ENCODE results near the gene CFDP1. TPM values are rescaled to one million over a fixed set of nuclear protein-coding genes. Genes with fewer than 3 reads are reported as not detected.
"Not testable (repeated sequence)": the region's sequence is repeated elsewhere in the genome, so short reads cannot be mapped to it uniquely, and the experiment has no call there.

CFDP1 gene
- 100 to 1,000 TPM; 149 to 200 (median 170) TPM for polyA plus RNA-seq (ENCODE audit: insufficient read length in 4 of 4)

DNA sequence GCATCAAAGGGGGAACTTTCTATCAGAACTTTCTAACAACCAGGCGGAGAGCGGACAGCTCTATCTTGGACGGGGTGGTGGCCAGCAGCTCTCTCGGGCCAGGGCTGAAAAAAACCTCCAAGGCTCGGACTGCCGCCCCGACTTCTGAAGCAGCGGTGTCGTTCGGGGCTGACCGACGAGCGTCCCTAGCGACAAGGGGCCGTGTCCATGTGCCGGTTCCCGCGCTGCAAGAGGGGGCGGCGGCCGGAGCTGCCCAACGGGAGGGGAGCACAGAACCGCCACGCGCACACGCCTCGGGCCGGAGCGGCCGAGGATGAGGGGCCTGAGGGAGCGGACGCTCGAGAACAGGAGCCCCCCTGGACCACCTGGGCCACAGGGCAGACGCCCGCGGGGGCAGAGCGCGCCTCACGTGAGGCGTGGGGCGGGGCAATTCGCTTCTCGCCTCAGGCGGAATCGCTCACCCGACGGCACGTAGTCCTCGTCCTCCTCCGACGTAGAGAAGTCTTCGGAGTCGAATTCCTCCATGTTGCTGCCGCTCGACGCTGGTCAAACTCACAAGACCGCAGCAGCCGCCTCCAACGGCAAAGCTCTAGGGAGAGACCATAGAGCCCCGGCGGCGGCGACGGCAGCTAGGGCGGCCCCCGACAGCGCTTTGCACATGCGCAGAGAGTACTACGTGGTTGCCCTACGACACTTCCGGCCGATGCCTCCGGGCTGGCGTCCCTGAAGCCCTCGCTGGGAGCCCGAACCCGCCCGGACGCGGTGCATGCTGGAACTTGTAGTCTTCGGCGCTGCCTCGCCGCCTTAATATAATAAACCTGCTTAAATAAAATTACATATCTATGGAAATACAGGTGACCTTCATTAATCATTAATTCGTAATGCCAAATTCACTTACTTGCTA, at the start of gene CFDP1:
TSS of gene CFDP1 (minus strand) at position 676 of the 904 bp plus-strand sequence. CDS start at position 525, 151 bp downstream.
- peak; percentile 38 to 92 (median 92) for DNase-seq (ENCODE audit: low read depth in 4 of 4, low spot score in 3 of 4)

DNA sequence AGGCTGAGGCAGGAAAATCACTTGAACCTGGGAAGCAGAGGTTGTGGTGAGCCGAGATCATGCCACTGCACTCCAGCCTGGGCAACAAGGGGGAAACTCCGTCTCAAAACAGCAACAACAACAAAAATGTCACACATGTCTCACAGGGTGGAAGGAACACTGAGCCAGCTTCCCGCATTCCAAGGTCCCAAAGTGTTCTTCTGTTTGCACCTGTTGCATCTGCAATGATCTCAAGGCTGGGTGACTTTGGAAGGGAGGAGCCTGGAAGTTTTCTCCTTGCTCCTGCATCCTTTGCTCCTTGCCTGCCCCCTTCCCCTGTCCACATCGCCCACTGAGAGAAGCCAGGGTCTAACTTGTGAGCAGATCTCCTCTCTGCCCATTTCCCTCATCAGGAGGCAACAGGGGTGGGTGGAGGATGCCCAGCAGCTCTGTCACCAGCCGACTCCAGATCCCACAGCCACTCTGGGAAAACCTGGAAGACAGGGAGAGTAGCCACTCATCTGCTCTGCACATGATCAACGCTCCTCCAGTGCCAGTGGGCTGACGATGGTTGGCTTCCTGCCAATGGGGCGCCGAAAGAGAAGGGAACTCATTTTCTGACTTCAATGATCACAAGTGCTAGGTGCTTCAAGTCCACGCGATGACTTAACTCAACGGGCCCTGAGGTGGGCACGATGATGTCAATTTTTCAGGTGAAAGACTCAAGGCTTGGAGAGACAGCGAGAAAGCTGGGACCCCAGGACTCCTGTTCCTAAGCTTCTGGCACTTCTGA, 49.3 kb upstream of the CFDP1 start:
- no peak for DNase-seq (ENCODE audit: low read depth in 4 of 4, low spot score in 3 of 4)

DNA sequence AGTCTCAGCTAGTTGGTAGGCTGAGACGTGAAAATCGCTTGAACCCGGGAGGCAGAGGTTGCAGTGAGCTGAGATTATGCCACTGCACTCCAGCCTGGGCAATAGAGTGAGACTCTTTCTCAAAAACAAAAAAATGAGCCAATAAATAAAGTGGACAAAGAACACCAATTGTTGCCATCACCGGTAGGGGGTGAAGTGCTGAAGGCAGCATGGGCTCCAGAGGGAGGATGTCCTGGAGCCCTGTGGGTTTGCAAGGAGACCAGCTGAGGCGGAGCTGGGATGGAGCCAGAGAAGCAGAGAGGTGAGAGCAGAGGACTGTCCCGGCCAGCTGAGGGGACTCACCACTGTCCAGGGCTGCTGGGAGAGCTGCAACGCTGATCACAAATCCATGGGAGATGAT, 48.2 kb upstream of the CFDP1 start:
- no peak for DNase-seq (ENCODE audit: low read depth in 4 of 4, low spot score in 3 of 4)

DNA sequence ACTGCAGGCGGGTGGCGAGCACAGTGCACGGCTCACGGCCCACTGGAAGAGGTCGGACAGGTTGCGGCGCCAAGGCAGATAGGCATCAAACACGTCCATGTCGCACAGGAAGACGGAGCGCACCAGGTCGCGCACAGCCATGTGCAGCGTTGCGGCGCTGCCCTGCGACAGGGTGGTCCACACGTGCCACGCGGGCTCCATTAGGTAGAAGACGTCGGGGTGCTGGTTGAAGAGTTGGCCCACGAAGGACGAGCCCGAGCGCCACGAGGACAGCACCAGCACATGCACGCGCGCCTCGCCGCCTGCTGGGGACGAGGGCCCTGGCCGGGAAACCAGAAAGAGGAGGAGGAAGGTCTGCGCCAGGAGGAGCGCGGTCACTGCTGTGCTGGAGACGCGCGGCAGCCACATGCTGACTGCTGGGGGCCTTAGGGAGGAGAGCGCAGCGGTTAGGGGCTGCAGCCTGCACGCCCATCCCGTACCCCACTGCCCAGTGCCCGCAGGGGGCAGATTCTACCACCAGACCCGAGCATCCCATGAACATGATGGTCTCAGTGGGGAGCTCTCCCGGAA, 46.2 kb upstream of the CFDP1 start:
- no peak for DNase-seq (ENCODE audit: low read depth in 4 of 4, low spot score in 3 of 4)

DNA sequence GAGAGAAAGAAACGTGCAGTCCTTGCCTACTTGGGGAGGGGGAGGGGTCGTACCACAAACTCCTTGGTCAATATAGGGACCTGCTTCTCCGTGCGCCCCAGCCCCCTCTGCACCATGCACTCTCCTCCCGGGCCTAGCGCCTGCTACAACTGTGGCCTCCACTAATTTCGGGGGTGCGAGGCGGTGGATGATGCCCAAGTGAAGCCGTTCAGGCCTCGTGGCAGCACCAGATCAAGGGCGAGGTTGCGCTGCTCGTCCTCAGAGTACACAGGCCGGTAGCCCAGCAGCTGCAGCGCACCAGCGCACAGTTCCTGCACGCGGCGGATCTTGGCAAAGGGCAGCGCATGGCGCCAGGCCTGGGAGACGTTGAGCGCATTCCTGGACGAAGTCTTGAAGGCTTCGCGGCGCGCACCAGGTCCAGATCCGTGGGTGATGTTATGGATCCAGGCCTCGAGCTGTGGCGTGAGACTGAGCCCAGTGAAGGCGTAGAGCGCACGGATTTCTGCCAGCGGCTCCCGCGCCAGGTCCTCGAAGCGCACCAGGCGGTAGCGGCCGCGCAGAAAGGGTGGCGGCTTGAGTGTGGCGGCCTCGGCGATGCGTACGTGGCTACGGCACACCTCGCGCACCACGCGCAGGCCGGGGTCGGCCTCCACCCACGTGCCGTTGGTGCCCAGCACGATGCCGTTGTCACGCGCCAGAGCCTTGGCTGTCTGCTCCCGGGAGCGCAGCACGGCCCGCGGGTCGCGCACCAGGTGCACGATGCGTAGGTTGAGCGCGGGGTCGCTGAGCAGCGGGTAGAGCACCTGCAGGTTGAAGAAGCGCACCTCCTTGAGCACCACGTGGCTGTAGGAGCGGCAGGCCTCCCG, 45.4 kb upstream of the CFDP1 start:
- no peak for DNase-seq (ENCODE audit: low read depth in 4 of 4, low spot score in 3 of 4)

DNA sequence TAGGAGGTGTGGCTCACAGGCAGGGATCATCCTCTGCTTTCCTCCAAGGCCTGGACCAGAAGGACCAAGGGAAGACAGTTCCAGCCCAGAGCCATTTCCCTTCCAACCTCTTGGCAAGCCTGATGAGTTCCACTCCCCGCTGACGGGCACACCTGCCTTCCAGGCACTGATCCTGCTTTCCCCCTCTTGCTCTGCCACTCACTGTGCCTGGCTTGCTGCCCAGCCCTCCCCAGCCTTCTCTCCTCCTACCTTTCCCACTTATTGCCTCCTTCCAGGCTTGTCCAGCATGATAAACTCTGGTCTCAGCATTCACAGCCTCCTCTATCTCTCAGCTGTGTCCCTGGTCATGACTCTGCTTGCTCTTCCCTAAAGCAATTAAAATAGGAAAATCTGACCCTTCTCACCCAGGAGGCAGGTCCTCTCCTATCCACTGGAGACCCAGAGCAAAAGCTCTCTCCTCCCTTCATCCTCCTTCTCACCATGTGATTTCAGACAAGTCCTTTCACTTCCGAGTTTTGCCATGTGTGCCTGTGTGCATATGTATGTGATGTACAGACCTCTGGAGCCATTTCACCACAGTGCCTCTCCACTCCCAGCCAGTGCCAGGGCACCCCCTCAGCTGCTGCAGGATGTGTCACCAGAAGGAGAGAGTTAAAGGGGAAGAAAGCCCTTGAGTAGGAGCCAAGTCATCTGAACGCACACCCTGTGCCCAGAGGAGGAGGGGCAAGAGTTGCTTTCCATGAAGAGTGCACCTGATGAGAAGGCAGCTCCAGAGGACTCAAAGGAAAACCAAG, 44.6 kb upstream of the CFDP1 start:
- DNase-seq (ENCODE audit: low read depth in 4 of 4, low spot score in 3 of 4) = no peak

DNA sequence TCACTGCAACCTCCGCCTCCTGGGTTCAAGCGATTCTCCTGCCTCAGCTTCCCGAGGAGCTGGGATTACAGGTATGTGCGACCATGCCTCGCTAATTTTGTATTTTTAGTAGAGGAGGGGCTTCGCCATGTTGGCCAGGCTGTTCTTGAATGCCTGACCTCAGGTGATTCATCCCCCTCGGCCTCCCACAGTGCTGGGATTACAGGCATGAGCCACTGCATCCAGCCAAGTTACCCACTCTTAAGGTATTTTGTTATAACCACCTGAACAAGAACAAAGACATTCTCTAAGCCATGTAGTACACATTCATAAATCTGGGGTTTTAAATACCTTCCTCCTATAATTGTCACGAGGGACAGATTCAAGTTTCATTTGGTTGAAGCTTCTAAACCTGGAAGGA, 43.5 kb upstream of the CFDP1 start:
- no peak for DNase-seq (ENCODE audit: low read depth in 4 of 4, low spot score in 3 of 4)

DNA sequence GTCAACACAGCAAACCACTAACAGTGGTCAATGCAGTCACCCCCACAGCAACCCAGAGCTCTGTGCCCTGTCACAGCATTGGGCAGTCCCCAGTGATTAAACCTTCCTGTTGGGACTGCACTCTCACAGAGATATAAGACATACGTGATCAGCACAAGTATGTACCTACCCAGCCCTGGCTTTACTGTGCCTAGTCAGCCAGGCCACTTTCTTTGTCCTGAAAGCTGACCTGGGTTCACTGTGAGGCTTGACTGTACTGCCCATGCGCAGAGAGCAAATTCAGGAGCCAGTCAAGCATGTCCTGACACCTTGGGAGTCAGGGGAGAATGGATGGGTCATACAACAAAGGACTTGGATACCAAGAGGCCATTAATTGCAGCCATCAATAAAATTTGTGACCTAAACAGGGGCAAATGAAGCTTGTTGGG, 42.1 kb upstream of the CFDP1 start:
- no peak for DNase-seq (ENCODE audit: low read depth in 4 of 4, low spot score in 3 of 4)

DNA sequence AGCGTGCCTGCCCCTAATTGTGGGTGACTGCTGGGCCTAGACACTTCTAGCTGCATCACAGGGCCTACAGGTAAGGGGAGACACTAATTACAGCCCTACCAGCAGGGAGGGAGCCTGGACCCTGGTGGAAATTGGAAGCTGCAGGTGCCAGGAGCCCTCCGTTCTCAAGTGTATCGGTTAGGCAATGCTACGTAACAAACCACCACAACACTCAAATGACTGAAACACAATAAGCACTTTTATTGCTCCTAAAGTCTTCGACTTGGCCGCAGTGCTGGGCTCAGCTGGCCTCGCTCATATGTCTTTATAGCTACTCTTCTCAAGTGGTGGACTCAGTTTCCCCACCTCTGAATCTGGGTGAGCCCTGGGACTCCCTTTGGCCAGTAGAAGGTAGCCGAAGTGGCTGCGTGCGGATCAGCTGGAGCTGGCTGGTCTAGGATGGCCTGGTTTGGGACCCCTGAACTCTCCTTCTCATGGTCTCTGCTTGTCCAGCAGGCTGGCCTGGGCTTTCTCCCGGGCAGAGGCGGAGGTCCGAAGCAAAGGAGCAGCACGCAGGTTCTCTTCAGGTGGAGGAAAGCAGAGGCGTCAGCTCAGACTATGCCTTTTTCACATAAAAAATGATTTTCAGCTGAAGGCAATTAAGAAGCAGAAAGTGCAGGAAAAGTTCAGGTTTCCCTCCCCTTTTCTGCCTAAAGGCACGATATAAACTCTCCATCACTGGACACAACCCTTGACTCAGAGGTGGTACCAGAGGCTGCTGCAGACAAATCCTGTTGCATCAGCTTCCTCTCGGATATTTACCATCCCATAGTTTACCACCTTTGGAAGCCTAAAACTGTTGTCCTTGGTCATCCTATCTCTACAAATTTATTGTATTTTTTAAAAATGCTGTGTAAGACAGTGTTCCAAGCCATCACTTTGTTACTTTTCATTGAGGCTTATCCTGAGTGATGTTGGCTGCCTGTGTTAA, 39.9 kb upstream of the CFDP1 start:
- no peak for DNase-seq (ENCODE audit: low read depth in 4 of 4, low spot score in 3 of 4)

DNA sequence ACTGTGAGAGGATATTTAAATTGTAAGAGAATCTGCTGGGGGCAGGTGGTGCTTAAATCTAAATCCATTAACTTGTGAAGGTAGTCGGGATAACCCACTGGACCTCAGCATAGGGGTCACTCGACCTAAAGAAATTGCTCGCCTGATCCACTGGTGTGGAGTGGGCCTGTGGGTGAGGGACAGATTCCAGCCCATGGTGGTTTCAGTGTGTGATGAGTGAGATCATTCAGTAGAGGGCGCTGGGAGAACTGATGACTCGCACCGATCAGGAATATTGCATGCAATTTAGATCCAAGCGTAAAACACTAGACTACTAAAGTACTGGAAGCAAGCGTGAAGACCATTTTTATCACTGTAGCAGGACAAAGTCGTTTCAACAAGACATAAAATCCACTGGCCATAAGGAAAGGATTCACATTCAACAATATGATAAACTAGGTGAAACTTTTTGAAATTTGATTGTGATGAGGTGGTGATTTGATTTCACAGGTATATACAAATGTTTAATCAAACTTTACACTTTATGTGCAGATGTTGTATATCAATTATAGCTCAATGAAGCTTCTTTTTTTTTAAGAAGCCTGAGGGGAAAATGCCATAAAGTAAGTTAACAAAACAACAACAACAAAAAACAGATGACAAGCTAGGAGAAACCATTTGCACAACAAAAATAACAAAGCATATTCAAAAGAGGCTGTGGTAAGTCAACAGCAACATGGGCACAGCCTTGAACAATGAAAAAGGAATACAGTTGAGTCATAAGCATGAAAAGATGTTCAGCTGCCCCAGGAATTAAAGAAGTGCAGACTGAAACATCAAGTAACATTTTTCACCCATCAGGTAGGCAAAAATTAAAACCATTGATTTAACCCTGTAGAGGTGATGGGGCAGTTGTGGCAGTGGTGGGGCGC, 38.7 kb upstream of the CFDP1 start:
- DNase-seq (ENCODE audit: low read depth in 4 of 4, low spot score in 3 of 4) = no peak

DNA sequence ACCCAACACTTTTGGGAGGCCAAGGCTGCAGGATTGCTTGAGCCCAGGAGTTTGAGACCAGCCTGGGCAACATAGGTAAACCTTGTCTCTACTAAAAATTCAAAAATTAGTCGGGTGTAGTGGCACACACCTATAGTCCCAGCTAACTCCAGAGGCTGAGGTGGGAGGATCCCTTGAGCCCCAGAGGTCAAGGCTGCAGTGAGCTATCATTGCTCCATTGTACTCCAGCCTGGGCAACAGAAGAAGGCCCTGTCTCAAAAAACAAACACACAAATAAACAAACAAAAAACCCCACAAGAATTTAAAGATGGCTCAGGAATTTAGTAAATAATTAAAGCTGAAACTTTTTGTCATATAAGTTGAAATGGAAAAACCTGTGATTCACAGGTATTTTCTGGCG, 33.5 kb upstream of the CFDP1 start:
- no peak for DNase-seq (ENCODE audit: low read depth in 4 of 4, low spot score in 3 of 4)

DNA sequence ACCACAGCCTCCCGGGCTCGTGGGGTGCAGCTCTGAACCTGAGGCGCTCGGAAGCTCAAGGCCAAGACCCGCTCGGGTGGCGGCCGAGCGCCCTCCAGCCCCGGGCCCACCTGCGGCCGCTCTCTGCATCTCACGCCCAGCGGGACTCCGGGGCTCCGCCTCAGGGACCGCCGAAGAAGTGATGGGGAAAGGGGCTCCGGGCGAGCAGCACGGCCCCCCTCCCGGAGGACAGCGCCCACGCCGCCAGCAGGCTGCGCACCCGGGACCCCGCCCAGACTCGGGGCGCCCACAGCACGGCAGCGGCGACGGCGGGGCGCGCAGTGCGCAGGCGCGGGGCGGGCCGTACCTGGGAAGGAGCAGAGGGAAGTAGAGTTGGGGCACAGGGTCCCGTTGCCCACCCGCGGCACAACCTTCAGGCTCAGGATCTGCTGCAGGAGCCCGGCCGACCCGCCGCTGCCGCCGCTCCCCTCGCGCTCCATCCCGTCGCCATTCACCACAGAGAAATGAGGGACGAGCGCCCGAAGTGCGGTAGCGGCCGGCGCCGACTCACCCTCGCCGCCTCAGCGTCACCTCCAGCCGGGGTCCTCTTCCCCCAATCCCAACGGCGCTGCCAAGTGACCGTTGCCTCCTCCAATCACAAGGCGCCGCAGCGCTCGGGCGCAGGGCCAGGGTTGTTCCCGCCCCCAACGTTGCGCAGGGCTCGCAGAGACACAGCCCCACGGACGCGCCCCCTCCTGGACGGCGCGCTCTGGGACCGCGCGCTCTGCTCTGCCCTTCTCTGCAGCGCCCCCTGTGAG, 31.0 kb upstream of the CFDP1 start, which contains the start of gene TMEM170A:
TSS of gene TMEM170A (minus strand) at position 568 of the 797 bp plus-strand sequence. CDS start at position 479, 89 bp downstream.
- peak; percentile 97 to 98 (median 98) for DNase-seq (ENCODE audit: low read depth in 4 of 4, low spot score in 3 of 4)

DNA sequence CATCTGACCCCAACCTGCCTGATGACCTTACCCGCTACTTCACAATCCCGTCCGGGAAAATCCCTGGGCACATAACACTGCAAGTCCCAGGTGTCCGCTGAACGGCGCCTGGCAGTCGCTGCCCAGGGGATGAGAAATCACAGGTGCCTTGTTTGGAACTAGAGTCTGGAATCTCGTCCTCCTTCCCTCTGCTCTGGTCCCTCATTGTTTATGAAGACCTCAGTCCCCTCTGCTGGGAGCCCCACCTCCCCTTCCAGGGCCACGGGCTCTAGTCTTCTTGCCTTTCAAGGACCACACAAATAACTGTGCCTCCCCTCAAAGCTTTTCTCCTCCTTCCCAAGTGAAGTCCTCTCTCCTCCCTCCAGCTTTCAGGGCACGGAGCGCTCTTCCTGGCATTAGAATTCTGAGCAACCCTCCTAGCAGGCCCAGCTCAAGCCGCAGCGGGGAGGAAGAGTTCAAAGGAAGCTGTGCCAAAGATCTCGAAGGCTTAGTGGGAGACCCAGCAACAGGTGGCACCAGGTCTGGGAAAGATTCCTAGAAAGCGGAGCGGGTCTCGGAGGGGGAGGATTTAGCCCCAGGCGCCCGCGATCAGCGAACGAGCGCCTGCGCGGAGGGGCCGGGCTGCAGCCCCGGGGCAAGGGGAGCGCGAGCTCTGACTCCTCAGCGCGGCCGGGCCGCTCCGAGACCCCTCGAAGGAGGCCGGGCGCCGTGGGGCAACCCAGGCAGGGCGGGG, 30.3 kb upstream of the CFDP1 start:
- DNase-seq (ENCODE audit: low read depth in 4 of 4, low spot score in 3 of 4) = not testable (repeated sequence)

DNA sequence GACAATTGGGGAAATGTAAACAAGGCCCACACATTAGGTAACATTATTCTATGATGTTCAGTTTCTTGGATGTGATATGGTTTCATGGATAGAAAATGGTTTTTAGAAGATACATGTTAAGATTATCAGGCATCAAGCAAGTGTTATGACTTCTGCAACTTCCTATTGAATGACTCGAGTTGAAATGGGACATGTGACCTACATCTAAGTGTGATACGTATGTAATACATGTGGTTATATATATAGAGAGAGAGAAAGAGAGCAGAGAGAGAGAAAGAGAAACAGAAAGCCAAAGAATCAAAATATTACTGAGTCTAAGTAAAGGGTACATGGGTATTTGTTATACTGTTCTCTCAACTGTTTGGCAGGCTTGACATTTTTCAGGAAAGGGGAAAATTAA, 29.5 kb upstream of the CFDP1 start:
- no peak for DNase-seq (ENCODE audit: low read depth in 4 of 4, low spot score in 3 of 4)

DNA sequence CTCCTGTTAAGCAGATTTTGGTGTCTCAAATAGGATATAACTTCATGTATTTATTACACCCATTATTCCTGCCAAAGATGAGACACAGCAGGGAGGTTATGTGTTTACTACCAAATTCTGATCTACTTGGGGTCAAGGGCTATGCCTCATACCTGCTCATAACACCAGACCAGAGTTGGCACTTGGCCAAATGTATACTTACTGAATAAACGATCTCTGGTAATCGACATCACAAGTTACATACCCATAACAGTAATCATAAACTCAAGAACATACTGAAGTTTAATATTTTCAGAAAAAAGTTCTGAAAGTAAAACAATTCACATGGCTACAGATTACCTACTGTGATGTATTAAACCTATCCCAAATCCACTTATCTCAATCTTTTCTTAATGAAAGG, 28.3 kb upstream of the CFDP1 start:
- DNase-seq (ENCODE audit: low read depth in 4 of 4, low spot score in 3 of 4) = no peak

DNA sequence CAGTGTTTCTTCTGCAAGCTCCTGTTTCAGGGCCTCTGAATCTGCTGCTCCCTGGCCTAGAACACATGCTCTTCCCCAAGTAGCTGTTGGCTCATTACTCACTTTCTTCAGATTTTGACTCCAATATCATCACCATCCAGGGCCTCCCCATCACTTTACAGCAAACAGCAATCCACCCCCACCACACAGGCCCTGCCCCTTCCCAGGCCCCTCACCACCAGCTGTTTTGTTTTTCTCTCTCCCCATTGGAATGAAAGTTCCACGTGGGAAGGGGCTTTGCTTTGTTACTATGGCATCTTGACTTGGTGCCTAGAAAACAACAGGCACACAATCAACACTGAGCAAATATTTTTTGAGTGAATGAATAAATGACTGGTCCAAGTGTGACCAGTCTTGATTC, 27.1 kb upstream of the CFDP1 start:
- no peak for DNase-seq (ENCODE audit: low read depth in 4 of 4, low spot score in 3 of 4)
